B cell (primary cell): ENCODE data around the gene KYAT1. TPM values are rescaled to one million over a fixed set of nuclear protein-coding genes. Genes with fewer than 3 reads are reported as not detected.
"Not testable (repeated sequence)": the region's sequence is repeated elsewhere in the genome, so short reads cannot be mapped to it uniquely, and the experiment has no call there.

ENCODE experiments used
- ATAC-seq: fragments of 200-7000 bp; cut with Tn5 transposase; one replicate; pipeline ENCODE4 v1.10.0; 2021; ENCODE audit warnings: low read depth, mild to moderate bottlenecking, moderate number of reproducible peaks, moderate library complexity
- CTCF ChIA-PET: fragments of 350-600 bp; sonication (Branson Sonifier 250); formaldehyde crosslinking; loops from one replicate; lab custom pipeline; 2021; ENCODE audit warnings: antibody characterized with exemption, inconsistent platforms; lab: Charles Lee
- POLR2A ChIA-PET: fragments of 350-600 bp; sonication (Branson Sonifier 250); formaldehyde crosslinking; loops from one replicate; lab custom pipeline; 2021; ENCODE audit warnings: antibody characterized with exemption; lab: Charles Lee
- DNase-seq: peaks from one replicate; pipeline ENCODE4 v3.0.0; 2013
- H2AFZ ChIP-seq: 2 replicates; pipeline ENCODE4 v1.6.1; 2012; ENCODE audit warnings: mild to moderate bottlenecking, low read depth, low read length; ENCODE audit not compliant: insufficient read depth, poor library complexity, severe bottlenecking
- H3K27ac ChIP-seq, 2 donors: 1 replicate in 1 of 2; 2 replicates in 1 of 2; pipeline ENCODE4 v1.5.1; 2012 to 2013; ENCODE audit warnings: low read length in 2 of 2, mild to moderate bottlenecking in 2 of 2, moderate library complexity in 1 of 2
- H3K27me3 ChIP-seq, 4 experiments: fragments of 200-600 bp in 1 of 4; sonication (generic) in 1 of 4; replicated peaks in 1 of 4; 1 replicate in 2 of 4; 2 replicates in 2 of 4; pipeline versions ENCODE4 v1.6.1 to v1.7.0; 2013 to 2016; ENCODE audit warnings: low read length in 3 of 4, mild to moderate bottlenecking in 2 of 4, mixed read lengths in 1 of 4, moderate library complexity in 1 of 4; ENCODE audit not compliant: insufficient read depth in 4 of 4, control insufficient read depth in 3 of 4; ENCODE audit errors: control extremely low read depth in 1 of 4
- H3K36me3 ChIP-seq, 2 experiments: replicated peaks in 1 of 2; 1 replicate in 1 of 2; 2 replicates in 1 of 2; pipeline versions ENCODE4 v1.6.1 to v1.7.1; 2013; ENCODE audit warnings: low read length in 1 of 2; ENCODE audit not compliant: insufficient read depth in 2 of 2, control insufficient read depth in 1 of 2; ENCODE audit errors: control extremely low read depth in 1 of 2, extremely low read depth in 1 of 2
- H3K4me1 ChIP-seq, 2 donors: fragments of 200-600 bp in 1 of 2; sonication (generic) in 1 of 2; 1 replicate in 1 of 2; 2 replicates in 1 of 2; pipeline versions ENCODE4 v1.5.1 to v1.6.1; 2013 to 2017; ENCODE audit warnings: low read length in 2 of 2; ENCODE audit not compliant: control insufficient read depth in 2 of 2, insufficient read depth in 2 of 2
- H3K4me2 ChIP-seq: replicated peaks from 2 replicates; pipeline ENCODE3; 2012; ENCODE audit warnings: mild to moderate bottlenecking, low read depth, low read length; ENCODE audit not compliant: poor library complexity, severe bottlenecking
- H3K4me3 ChIP-seq, 5 experiments: fragments of 200-600 bp in 1 of 5; sonication (generic) in 1 of 5; 1 replicate in 3 of 5; 2 replicates in 2 of 5; pipeline versions ENCODE4 v1.5.1 to v1.7.0; 2011 to 2016; ENCODE audit warnings: low read length in 4 of 5, mild to moderate bottlenecking in 4 of 5, low read depth in 2 of 5, control low read depth in 1 of 5, moderate library complexity in 1 of 5; ENCODE audit not compliant: insufficient read depth in 1 of 5; ENCODE audit errors: control extremely low read depth in 1 of 5, extremely low read depth in 1 of 5
- H3K79me2 ChIP-seq: fragments of 200-600 bp; sonication (generic); one replicate; pipeline ENCODE4 v1.6.0; 2016; ENCODE audit warnings: low read length; ENCODE audit not compliant: control insufficient read depth, insufficient read depth
- H3K9ac ChIP-seq: fragments of 200-600 bp; sonication (generic); 2 replicates; pipeline ENCODE4 v1.6.1; 2017; ENCODE audit warnings: mild to moderate bottlenecking, low read length, moderate library complexity
- H3K9me3 ChIP-seq, 3 donors: one replicate each; pipeline versions ENCODE4 v1.6.1 to v1.7.1; 2013; ENCODE audit warnings: low read length in 2 of 3; ENCODE audit not compliant: control insufficient read depth in 2 of 3, insufficient read depth in 1 of 3; ENCODE audit errors: control extremely low read depth in 1 of 3
- H4K20me1 ChIP-seq: 2 replicates; pipeline ENCODE4 v1.6.0; 2012; ENCODE audit warnings: mild to moderate bottlenecking, low read length; ENCODE audit not compliant: insufficient read depth, control insufficient read depth, poor library complexity, severe bottlenecking
- H3K27ac Mint-ChIP-seq: one replicate; pipeline ENCODE4 v1.8.0; 2021; ENCODE audit warnings: mixed read lengths
- H3K27me3 Mint-ChIP-seq: one replicate; pipeline ENCODE4 v1.8.0; 2021; ENCODE audit warnings: mixed read lengths
- H3K4me1 Mint-ChIP-seq: one replicate; pipeline ENCODE4 v1.8.0; 2021; ENCODE audit warnings: mixed read lengths
- H3K4me3 Mint-ChIP-seq: one replicate; pipeline ENCODE4 v1.8.0; 2021; ENCODE audit warnings: mixed read lengths
- H3K9me3 Mint-ChIP-seq: one replicate; pipeline ENCODE4 v1.8.0; 2022; ENCODE audit warnings: mixed read lengths; ENCODE audit not compliant: insufficient read depth
- WGBS: methylation state at CpG from one replicate; pipeline ENCODE4 v1.1.5; 2013; ENCODE audit warnings: missing lambda C conversion rate; ENCODE audit not compliant: insufficient coverage; 5-methylcytosine and 5-hydroxymethylcytosine counted together
- intact Hi-C: fragments of 100-400 bp; cut with micrococcal nuclease; formaldehyde crosslinking; loops from one replicate; pipeline ENCODE4 v1.10.0; 2022
- polyA plus RNA-seq: library from polyadenylated mRNA; depleted of rRNA; stranded (reverse); fragments of >200 nt; gene quantifications from 2 replicates; pipeline ENCODE4 v1.2.3, GENCODE V29; 2012
- total RNA-seq, 2 donors: library from RNA; stranded (reverse); fragments of 120-200 nt in 1 of 2; gene quantifications; 1 replicate in 1 of 2; 2 replicates in 1 of 2; pipeline versions ENCODE4 v1.2.3 to v1.2.4, GENCODE V29; 2013 to 2022

Gene KYAT1
- total and polyA plus RNA-seq, 2 donors (not counting 1 experiment from before 2014, with no cell fraction given), result 7.0 to 16.2 TPM

DNA sequence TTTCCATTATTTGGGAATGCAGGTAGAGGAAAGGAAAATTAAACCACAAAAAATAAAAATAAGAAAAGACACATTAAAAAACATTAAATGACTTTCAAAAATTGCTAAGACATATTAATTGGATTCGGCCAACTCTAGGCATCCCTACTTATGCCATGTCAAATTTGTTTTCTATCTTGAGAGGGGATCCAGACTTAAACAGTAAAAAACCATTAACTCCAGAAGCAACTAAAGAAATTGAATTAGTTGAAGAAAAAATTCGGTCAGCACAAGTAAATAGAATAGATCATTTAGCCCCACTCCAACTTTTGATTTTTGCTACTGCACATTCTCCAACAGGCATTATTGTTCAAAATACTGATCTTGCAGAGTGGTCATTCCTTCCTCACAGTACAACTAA lies 29.1 kb downstream of the KYAT1 start:
- WGBS, result no CpG with 5 or more reads among the region's 2 CpGs

DNA sequence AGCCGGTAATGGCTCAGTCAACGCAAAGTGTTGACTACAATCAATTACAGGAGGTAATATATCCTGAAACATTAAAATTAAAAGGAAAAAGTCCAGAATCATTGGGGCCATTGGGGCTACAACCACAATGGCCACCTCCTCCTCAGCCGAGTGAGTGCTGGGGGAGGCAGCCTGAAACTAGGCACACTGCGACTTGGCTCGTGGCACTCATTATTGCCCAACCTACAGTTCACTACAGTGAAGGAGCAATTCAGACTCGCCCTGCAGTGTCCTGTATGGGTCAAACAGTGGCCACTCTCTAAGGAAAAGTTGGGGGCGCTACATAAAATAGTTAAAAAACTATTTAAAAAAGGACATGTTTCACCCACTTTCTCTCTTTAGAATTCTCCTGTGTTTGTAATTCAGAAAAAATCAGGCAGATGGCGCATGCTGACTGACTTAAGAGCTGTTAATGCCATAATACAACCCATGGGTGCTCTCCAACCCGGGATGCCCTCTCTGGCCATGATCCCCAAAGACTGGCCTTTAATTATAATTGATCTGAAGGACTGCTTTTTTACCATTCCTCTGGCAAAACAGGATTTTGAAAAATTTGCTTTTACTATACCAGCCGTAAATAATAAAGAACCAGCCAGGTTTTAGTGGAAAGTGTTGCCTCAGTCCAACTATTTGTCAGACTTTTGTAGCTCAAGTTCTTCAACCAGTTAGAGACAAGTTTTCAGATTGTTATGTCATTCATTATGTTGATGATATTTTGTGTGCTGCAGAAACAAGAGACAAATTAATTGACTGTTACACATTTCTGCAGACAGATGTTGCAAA lies 29.8 kb downstream of the KYAT1 start:
- H3K27ac Mint-ChIP-seq, POLR2A ChIA-PET, intact Hi-C loops, H3K4me3 ChIP-seq, DNase-seq, H3K27me3 ChIP-seq, ATAC-seq, H3K79me2 ChIP-seq, H4K20me1 ChIP-seq, H3K4me2 ChIP-seq, H3K27ac ChIP-seq, H3K4me1 Mint-ChIP-seq, H3K27me3 Mint-ChIP-seq, H3K36me3 ChIP-seq, H3K4me3 Mint-ChIP-seq, H3K9me3 Mint-ChIP-seq, H3K9ac ChIP-seq, H3K4me1 ChIP-seq, H2AFZ ChIP-seq: not testable (repeated sequence)
- CTCF ChIA-PET, result interaction anchor here (1.2 kb wide), 1 partner anchor 76 kb away, joined by 4 read pairs; no protein-coding TSS in a partner anchor
- WGBS, result 100% methylated on average over 6 of the region's 10 CpGs
- peaks cover 0 to 31% (median 4%) of the 10 kb centered on the region in 3 donors for H3K9me3 ChIP-seq

More for the DNA sequence above, 29.1 kb downstream of the KYAT1 start:
- H3K79me2 ChIP-seq, H3K27ac ChIP-seq, H3K27ac Mint-ChIP-seq, intact Hi-C loops, H3K4me3 ChIP-seq, H2AFZ ChIP-seq, H3K4me3 Mint-ChIP-seq, H3K9me3 Mint-ChIP-seq, H3K27me3 Mint-ChIP-seq, POLR2A ChIA-PET, H3K27me3 ChIP-seq, ATAC-seq, DNase-seq, H3K4me1 Mint-ChIP-seq, H3K36me3 ChIP-seq, H4K20me1 ChIP-seq, H3K9ac ChIP-seq, H3K4me2 ChIP-seq, H3K4me1 ChIP-seq: not testable (repeated sequence)
- peaks cover 0 to 31% (median 4%) of the 10 kb centered on the region in 3 donors for H3K9me3 ChIP-seq
- CTCF ChIA-PET, result interaction anchor here (1.2 kb wide), 1 partner anchor 76 kb away, joined by 4 read pairs; no protein-coding TSS in a partner anchor

GRCh38 chr9:128851024-128851423 lies 30.7 kb downstream of the KYAT1 start:
- H3K36me3 ChIP-seq, H3K27me3 Mint-ChIP-seq, H3K4me3 ChIP-seq, DNase-seq, H3K4me3 Mint-ChIP-seq, H3K4me1 ChIP-seq, H4K20me1 ChIP-seq, H3K27ac ChIP-seq, intact Hi-C loops, H3K9ac ChIP-seq, H3K27me3 ChIP-seq, H2AFZ ChIP-seq, H3K9me3 Mint-ChIP-seq, POLR2A ChIA-PET, CTCF ChIA-PET, H3K27ac Mint-ChIP-seq, H3K4me1 Mint-ChIP-seq, H3K4me2 ChIP-seq, ATAC-seq: not testable (repeated sequence)
- peaks cover 11% of the 10 kb centered on the region for H3K79me2 ChIP-seq
- 93% methylated on average over 2 of the region's 10 CpGs for WGBS
- H3K9me3 ChIP-seq, result peaks cover 0 to 31% (median 4%) of the 10 kb centered on the region in 3 donors
